SK-N-SH treated with all-trans-retinoic acid at 6 μM for 48 hours (cell line): Measurements from ENCODE around the gene PSMD10.

Experiments
- ATAC-seq: fragments of 200-7000 bp; cut with Tn5 transposase; 3 replicates; pipeline ENCODE4 v1.9.1; 2020; ENCODE audit warnings: mild to moderate bottlenecking, moderate library complexity
- BACH2 ChIP-seq: fragments of 250-450 bp; sonication (Bioruptor Pico); IDR thresholded peaks from 2 replicates; pipeline ENCODE4 v1.9.0; 2021; ENCODE audit warnings: mild to moderate bottlenecking, borderline replicate concordance
- CSDC2 ChIP-seq: fragments of 250-450 bp; sonication (Bioruptor Pico); IDR thresholded peaks from 2 replicates; pipeline ENCODE4 v1.5.0; 2020; ENCODE audit warnings: mild to moderate bottlenecking, moderate library complexity
- ESRRG ChIP-seq: fragments of 250-450 bp; sonication (Bioruptor Pico); IDR thresholded peaks from 2 replicates; pipeline ENCODE4 v1.6.1; 2021; ENCODE audit warnings: mild to moderate bottlenecking
- GLIS3 ChIP-seq: fragments of 250-450 bp; sonication (Bioruptor Pico); IDR thresholded peaks from 2 replicates; pipeline ENCODE4 v1.5.0; 2020; ENCODE audit warnings: mild to moderate bottlenecking, moderate library complexity
- ISL1 ChIP-seq: fragments of 250-450 bp; sonication (Bioruptor Pico); IDR thresholded peaks from 2 replicates; pipeline ENCODE4 v2.1.2; 2022; ENCODE audit warnings: mild to moderate bottlenecking, moderate library complexity
- OSR1 ChIP-seq: fragments of 250-450 bp; sonication (Bioruptor Pico); IDR thresholded peaks from 2 replicates; pipeline ENCODE4 v1.8.0; 2022; ENCODE audit warnings: moderate library complexity, mild to moderate bottlenecking, inconsistent platforms
- PPARA ChIP-seq: fragments of 250-450 bp; sonication (Bioruptor Pico); IDR thresholded peaks from 2 replicates; pipeline ENCODE4 v1.5.0; 2020; ENCODE audit warnings: mild to moderate bottlenecking, borderline replicate concordance
- SNAI2 ChIP-seq: fragments of 250-450 bp; sonication (Bioruptor Pico); IDR thresholded peaks from 2 replicates; pipeline ENCODE4 v1.5.0; 2020; ENCODE audit warnings: mild to moderate bottlenecking, moderate library complexity
- TCF4 ChIP-seq: fragments of 250-450 bp; sonication (Bioruptor Pico); IDR thresholded peaks from 2 replicates; pipeline ENCODE4 v1.8.0; 2021; ENCODE audit warnings: mild to moderate bottlenecking, moderate library complexity, borderline replicate concordance
- TOX ChIP-seq: fragments of 250-450 bp; sonication (Bioruptor Pico); IDR thresholded peaks from 2 replicates; pipeline ENCODE4 v1.8.0; 2021; ENCODE audit warnings: mild to moderate bottlenecking, moderate library complexity, borderline replicate concordance
- ZC3H10 ChIP-seq: fragments of 250-450 bp; sonication (Bioruptor Pico); IDR thresholded peaks from 2 replicates; pipeline ENCODE4 v1.5.1; 2021; ENCODE audit warnings: mild to moderate bottlenecking, moderate library complexity
- ZFP3 ChIP-seq: fragments of 250-450 bp; sonication (Bioruptor Pico); IDR thresholded peaks from 2 replicates; pipeline ENCODE4 v1.5.0; 2020; ENCODE audit warnings: mild to moderate bottlenecking, moderate library complexity
- ZFP30 ChIP-seq: fragments of 450-650 bp; formaldehyde crosslinking; IDR thresholded peaks from 2 replicates; pipeline ENCODE4 v1.5.0; 2022; ENCODE audit warnings: mild to moderate bottlenecking, moderate library complexity
- ZNF70 ChIP-seq: fragments of 450-650 bp; formaldehyde crosslinking; IDR thresholded peaks from 2 replicates; pipeline ENCODE4 v1.5.0; 2020; ENCODE audit warnings: mild to moderate bottlenecking, moderate library complexity
- ZNF8 ChIP-seq: fragments of 450-650 bp; formaldehyde crosslinking; IDR thresholded peaks from 2 replicates; pipeline ENCODE4 v1.5.0; 2020; ENCODE audit warnings: mild to moderate bottlenecking, moderate library complexity
- TF ChIP-seq, protein P1 (sequence below): fragments of 250-450 bp; sonication (Bioruptor Pico); IDR thresholded peaks from 2 replicates; pipeline ENCODE4 v1.8.0; 2020; ENCODE audit warnings: mild to moderate bottlenecking, moderate library complexity, borderline replicate concordance
- TF ChIP-seq, protein P2 (sequence below): fragments of 250-450 bp; sonication (Bioruptor Pico); IDR thresholded peaks from 2 replicates; pipeline ENCODE4 v1.8.0; 2021; ENCODE audit warnings: low read depth, mild to moderate bottlenecking, moderate library complexity, borderline replicate concordance
- TF ChIP-seq, protein P3 (sequence below): fragments of 250-450 bp; sonication (Bioruptor Pico); IDR thresholded peaks from 2 replicates; pipeline ENCODE4 v1.5.1; 2020; ENCODE audit warnings: low read depth, mild to moderate bottlenecking, moderate library complexity
- TF ChIP-seq, protein P4 (sequence below): fragments of 250-450 bp; sonication (Bioruptor Pico); IDR thresholded peaks from 2 replicates; pipeline ENCODE4 v1.5.0; 2020; ENCODE audit warnings: mild to moderate bottlenecking, moderate library complexity

The PSMD10 gene, protein sequence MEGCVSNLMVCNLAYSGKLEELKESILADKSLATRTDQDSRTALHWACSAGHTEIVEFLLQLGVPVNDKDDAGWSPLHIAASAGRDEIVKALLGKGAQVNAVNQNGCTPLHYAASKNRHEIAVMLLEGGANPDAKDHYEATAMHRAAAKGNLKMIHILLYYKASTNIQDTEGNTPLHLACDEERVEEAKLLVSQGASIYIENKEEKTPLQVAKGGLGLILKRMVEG

DNA sequence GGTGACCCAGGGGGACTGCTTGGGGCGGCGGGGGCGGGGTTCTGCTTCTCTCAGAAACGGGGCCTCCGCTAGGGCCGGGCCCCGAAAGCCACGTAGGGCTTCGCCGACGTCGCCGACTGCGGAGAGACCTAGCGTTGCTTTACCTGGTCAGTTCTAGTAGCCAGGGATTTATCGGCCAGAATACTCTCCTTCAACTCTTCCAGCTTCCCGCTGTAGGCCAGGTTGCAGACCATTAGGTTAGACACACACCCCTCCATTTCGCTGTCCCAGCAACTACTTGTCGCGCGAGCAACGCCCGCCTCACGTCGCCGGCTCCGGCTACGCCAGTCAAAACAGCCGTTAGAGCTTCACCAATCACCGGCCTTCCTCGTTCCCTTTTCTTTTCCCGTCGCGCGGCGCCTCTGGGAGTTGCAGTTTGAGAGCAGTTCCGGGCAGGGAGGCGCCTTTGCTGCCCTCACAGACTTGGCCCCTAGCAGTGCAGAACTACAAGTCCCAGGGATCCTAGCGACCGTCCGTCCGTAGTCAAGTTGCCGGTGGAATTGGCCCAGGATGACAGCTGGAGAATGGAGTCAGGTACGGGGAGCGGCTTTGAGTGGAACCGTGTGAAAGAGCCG, at the start of gene PSMD10, which contains the start of gene ATG4A:
Gene PSMD10 (minus strand): TSS at position 279 of the 614 bp plus-strand sequence. CDS start 22 bp downstream, at position 257.
Gene ATG4A (plus strand): TSS at position 515 of the 614 bp plus-strand sequence. CDS start 49 bp downstream, at position 564.
- no peak for TF ChIP-seq OSR1 (CRISPR knock-in tag)
- ATAC-seq = peak; percentile 98

DNA sequence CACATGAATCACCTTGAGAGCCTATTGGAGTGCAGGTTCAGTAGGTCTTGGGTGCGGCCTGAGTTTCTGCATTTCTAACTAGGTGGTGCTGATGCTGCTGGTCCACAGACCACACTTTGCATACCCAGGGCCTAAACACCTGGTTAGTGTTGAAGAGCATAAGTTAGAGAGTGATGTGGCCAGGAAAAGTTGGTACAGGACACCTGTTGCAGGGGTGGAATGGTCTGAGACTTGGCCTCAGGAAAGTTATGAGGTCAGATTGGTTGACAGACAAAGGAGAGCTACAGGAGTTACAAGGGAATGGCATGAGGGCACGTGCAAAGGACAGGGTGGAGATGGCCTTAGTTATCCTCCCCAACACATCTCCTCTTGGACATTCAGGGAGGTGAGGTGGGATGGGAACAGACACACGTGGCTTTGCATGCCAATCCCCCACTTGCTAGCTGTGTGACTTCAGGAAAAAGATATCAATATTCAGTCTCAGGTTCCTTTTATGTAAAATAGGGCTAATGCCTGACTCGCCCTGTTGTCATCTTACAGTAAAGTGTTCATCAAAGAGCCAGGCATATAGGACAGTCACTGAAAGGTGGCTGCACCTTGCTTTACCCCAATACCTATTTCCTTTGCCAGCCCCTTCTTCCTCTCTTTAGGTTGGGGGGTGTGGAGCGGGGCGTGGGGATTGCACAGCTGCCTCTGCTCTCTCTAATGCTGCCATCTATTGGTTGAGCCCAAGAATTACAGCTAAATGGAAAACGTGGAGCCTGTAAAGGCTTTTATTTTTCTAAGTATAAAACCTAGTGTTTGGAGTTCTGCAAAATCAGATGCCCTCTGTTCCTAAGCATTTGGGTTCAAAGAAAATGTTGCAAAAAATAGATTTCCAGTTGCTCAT, 47.7 kb upstream of the PSMD10 start:
- 0 out of 3 replicates have a peak, but pooled peaks have one; percentile 20 for ATAC-seq
- TF ChIP-seq, protein P1, sequence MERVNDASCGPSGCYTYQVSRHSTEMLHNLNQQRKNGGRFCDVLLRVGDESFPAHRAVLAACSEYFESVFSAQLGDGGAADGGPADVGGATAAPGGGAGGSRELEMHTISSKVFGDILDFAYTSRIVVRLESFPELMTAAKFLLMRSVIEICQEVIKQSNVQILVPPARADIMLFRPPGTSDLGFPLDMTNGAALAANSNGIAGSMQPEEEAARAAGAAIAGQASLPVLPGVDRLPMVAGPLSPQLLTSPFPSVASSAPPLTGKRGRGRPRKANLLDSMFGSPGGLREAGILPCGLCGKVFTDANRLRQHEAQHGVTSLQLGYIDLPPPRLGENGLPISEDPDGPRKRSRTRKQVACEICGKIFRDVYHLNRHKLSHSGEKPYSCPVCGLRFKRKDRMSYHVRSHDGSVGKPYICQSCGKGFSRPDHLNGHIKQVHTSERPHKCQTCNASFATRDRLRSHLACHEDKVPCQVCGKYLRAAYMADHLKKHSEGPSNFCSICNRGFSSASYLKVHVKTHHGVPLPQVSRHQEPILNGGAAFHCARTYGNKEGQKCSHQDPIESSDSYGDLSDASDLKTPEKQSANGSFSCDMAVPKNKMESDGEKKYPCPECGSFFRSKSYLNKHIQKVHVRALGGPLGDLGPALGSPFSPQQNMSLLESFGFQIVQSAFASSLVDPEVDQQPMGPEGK (CRISPR knock-in tag) = no peak
- TF ChIP-seq ZC3H10 (no peak), SNAI2 (CRISPR knock-in tag) (no peak)
- TF ChIP-seq, all 23 proteins: peak for 0

DNA sequence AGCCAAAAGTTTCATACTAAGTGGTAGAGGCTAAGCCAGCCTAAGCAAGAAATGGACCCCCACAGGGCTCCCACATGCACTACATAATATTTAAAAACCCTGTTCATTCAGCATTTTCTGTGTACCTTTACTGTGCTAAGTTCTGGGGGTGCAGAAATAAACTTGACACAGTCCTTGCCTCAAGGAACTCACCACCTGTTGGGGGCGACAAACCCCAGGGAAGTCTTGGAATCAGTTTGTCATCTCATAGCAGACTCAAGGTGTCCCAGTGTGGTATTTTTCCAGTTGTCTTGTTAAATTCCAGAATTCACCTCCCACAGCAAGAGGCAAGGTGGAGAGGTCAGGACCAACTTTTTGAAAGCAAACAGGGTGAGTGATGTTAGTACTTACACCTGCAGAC, 43.4 kb upstream of the PSMD10 start:
- ATAC-seq = no peak
- TF ChIP-seq GLIS3 (CRISPR knock-in tag) (no peak), ISL1 (CRISPR knock-in tag) (no peak), ZFP30 (CRISPR knock-in tag) (no peak), ZNF8 (CRISPR knock-in tag) (no peak), PPARA (CRISPR knock-in tag) (no peak), SNAI2 (CRISPR knock-in tag) (no peak), BACH2 (CRISPR knock-in tag) (no peak), ZNF70 (CRISPR knock-in tag) (no peak), ESRRG (no peak), TCF4 (CRISPR knock-in tag) (no peak)
- TF ChIP-seq, protein P2, sequence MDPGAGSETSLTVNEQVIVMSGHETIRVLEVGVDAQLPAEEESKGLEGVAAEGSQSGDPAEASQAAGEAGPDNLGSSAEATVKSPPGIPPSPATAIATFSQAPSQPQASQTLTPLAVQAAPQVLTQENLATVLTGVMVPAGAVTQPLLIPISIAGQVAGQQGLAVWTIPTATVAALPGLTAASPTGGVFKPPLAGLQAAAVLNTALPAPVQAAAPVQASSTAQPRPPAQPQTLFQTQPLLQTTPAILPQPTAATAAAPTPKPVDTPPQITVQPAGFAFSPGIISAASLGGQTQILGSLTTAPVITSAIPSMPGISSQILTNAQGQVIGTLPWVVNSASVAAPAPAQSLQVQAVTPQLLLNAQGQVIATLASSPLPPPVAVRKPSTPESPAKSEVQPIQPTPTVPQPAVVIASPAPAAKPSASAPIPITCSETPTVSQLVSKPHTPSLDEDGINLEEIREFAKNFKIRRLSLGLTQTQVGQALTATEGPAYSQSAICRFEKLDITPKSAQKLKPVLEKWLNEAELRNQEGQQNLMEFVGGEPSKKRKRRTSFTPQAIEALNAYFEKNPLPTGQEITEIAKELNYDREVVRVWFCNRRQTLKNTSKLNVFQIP (CRISPR knock-in tag) = no peak
- TF ChIP-seq, protein P3, sequence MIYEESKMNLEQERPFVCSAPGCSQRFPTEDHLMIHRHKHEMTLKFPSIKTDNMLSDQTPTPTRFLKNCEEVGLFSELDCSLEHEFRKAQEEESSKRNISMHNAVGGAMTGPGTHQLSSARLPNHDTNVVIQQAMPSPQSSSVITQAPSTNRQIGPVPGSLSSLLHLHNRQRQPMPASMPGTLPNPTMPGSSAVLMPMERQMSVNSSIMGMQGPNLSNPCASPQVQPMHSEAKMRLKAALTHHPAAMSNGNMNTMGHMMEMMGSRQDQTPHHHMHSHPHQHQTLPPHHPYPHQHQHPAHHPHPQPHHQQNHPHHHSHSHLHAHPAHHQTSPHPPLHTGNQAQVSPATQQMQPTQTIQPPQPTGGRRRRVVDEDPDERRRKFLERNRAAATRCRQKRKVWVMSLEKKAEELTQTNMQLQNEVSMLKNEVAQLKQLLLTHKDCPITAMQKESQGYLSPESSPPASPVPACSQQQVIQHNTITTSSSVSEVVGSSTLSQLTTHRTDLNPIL (CRISPR knock-in tag) = no peak

DNA sequence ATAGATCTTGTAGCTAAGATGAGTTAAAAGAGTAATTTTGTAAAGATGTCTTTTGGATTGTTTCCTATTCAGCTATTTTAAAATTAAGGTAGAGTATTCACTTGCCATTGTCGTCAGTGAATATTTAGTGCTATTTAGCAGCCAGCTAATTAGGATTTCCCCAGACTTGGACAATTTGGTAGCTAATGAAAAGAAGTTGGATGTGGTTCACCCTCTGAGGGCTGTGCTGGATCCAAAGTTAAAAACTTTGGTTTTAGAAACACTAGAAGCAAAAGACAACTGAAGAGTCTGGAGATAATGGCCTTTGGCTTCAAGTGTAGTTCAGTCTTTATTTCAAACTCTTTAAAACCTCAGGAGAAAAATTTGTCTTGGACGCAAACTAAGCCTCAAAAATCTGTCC, 41.5 kb upstream of the PSMD10 start:
- TF ChIP-seq TOX (CRISPR knock-in tag) = no peak
- TF ChIP-seq ZC3H10 = no peak
- TF ChIP-seq GLIS3 (CRISPR knock-in tag) = no peak
- no peak for TF ChIP-seq ISL1 (CRISPR knock-in tag)
- TF ChIP-seq ZFP3 (CRISPR knock-in tag) = no peak
- no peak for TF ChIP-seq OSR1 (CRISPR knock-in tag)
- no peak for ATAC-seq

DNA sequence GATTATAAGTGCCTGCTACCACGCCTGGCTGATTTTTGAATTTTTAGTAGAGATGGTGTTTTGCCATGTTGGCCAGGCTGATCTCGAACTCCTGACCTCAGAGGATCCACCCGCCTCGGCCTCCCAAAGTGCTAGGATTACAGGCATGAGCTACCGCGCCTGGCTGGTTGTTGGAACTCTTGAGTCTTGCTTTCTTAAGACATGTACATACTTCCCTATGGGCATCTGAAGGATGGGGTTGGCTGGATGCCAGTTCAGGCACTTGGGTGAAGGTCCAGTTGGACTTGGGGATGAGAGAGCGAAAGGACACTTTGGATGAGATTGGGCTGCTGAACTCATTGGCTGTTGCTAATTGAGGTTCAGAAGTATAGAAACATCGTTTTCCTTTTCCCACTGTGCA, 40.7 kb upstream of the PSMD10 start:
- no peak for ATAC-seq
- TF ChIP-seq BACH2 (CRISPR knock-in tag) (no peak), OSR1 (CRISPR knock-in tag) (no peak), ZC3H10 (no peak), ISL1 (CRISPR knock-in tag) (no peak), ESRRG (no peak), PPARA (CRISPR knock-in tag) (no peak), CSDC2 (CRISPR knock-in tag) (no peak), ZNF8 (CRISPR knock-in tag) (no peak), TCF4 (CRISPR knock-in tag) (no peak)
- TF ChIP-seq, protein P1 (CRISPR knock-in tag) = no peak
- TF ChIP-seq, protein P4, sequence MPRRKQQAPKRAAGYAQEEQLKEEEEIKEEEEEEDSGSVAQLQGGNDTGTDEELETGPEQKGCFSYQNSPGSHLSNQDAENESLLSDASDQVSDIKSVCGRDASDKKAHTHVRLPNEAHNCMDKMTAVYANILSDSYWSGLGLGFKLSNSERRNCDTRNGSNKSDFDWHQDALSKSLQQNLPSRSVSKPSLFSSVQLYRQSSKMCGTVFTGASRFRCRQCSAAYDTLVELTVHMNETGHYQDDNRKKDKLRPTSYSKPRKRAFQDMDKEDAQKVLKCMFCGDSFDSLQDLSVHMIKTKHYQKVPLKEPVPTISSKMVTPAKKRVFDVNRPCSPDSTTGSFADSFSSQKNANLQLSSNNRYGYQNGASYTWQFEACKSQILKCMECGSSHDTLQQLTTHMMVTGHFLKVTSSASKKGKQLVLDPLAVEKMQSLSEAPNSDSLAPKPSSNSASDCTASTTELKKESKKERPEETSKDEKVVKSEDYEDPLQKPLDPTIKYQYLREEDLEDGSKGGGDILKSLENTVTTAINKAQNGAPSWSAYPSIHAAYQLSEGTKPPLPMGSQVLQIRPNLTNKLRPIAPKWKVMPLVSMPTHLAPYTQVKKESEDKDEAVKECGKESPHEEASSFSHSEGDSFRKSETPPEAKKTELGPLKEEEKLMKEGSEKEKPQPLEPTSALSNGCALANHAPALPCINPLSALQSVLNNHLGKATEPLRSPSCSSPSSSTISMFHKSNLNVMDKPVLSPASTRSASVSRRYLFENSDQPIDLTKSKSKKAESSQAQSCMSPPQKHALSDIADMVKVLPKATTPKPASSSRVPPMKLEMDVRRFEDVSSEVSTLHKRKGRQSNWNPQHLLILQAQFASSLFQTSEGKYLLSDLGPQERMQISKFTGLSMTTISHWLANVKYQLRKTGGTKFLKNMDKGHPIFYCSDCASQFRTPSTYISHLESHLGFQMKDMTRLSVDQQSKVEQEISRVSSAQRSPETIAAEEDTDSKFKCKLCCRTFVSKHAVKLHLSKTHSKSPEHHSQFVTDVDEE (CRISPR knock-in tag) = no peak
- TF ChIP-seq, protein P3 (CRISPR knock-in tag) = no peak
